Naive B cell (primary cell): Measurements from ENCODE around the gene REPIN1. TPM values are rescaled to one million over a fixed set of nuclear protein-coding genes. Genes with fewer than 3 reads are reported as not detected.

ENCODE experiments used
- ATAC-seq, 2 donors: fragments of 150-1000 bp; cut with Tn5 transposase; 2 replicates each; pipeline ENCODE4 v1.10.0; 2021; ENCODE audit warnings: low read depth in 2 of 2, mild to moderate bottlenecking in 2 of 2, moderate library complexity in 2 of 2
- DNase-seq: peaks from one replicate; pipeline ENCODE4 v3.0.0; 2022
- H3K27ac Mint-ChIP-seq, 6 donors: one replicate each; pipeline ENCODE4 v1.8.0; 2020 to 2022; ENCODE audit warnings: mild to moderate bottlenecking in 6 of 6, mixed read lengths in 6 of 6, moderate library complexity in 5 of 6, inconsistent platforms in 2 of 6
- H3K27me3 Mint-ChIP-seq, 3 donors: one replicate each; pipeline ENCODE4 v1.8.0; 2021 to 2022; ENCODE audit warnings: mixed read lengths in 3 of 3, mild to moderate bottlenecking in 1 of 3
- H3K36me3 Mint-ChIP-seq, 2 donors: one replicate each; pipeline ENCODE4 v1.8.0; 2020 to 2022; ENCODE audit warnings: mixed read lengths in 2 of 2, inconsistent platforms in 1 of 2, mild to moderate bottlenecking in 1 of 2
- H3K4me1 Mint-ChIP-seq, 3 donors: one replicate each; pipeline ENCODE4 v1.8.0; 2020 to 2022; ENCODE audit warnings: mixed read lengths in 3 of 3, inconsistent platforms in 1 of 3, mild to moderate bottlenecking in 1 of 3, moderate library complexity in 1 of 3
- H3K4me3 Mint-ChIP-seq, 8 donors: one replicate each; pipeline ENCODE4 v1.8.0; 2020 to 2022; ENCODE audit warnings: mild to moderate bottlenecking in 8 of 8, mixed read lengths in 8 of 8, moderate library complexity in 8 of 8, inconsistent platforms in 2 of 8
- H3K9me3 Mint-ChIP-seq, 7 donors: one replicate each; pipeline ENCODE4 v1.8.0; 2020 to 2022; ENCODE audit warnings: mixed read lengths in 7 of 7, mild to moderate bottlenecking in 5 of 7, inconsistent platforms in 2 of 7, moderate library complexity in 1 of 7
- polyA plus RNA-seq, 6 donors: library from polyadenylated mRNA; unstranded; fragments of 300-500 nt; fragmentation: Illumina TruSeq; gene quantifications; one replicate each; pipeline ENCODE4 v1.2.3, GENCODE V29; 2021; ENCODE audit warnings: low read depth in 6 of 6

REPIN1 gene
- polyA plus RNA-seq, 6 donors from 2014 or later: 46.3 to 115 (median 68.5) TPM

DNA sequence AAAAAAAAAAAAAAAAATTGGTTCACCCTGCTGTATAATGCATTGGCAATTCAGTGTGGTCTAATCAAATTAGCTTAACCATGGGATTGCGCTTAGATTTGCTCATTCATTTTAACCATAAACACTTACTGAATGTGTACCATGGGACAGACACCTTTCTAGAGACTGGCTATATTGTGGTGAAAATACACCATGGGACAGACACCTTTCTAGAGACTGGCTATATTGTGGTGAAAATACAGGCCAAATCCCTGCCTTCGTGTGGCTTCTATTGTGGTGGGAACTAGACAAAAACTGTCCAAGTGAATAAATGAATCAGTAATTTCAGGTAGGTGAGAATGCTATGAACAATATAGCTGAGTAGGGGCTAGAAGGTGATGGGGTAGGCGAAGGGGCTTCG lies 10.2 kb upstream of the REPIN1 start:
- Mint-ChIP-seq H3K4me1 (peaks cover 39 to 43% (median 40%) of the 10 kb centered on the region in 3 donors), H3K27ac (peak overlapping the region in 4 of 6 donors; percentile 24 to 98 (median 82)), H3K9me3 (no peaks in the 10 kb centered on the region), H3K36me3 (no peaks in the 10 kb centered on the region), H3K27me3 (no peaks in the 10 kb centered on the region), H3K4me3 (no peak overlapping the region)
- ATAC-seq (no peak), DNase-seq (no peak)

DNA sequence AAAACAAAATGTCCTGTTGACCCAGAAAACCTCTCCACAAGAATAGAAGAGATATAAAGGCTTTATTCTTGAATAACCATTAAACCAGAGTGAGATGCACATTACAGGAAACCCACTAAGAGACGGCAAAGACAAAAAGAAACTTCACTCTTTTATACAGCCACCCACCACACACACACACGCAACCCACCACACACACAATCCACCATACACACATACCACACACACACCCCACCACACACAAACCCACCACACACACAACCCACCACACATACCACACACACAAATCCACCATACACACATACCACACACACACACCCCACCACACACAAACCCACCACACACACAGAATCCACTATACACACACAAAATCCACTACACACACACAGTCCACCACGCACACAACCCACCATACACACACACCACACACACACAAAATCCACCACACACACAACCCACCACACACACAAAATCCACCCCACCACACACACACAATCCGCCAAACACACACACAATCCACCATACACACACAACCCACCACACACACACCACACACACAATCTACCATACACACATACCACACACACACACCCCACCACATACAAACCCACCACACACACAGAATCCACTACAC lies 9.5 kb upstream of the REPIN1 start:
- Mint-ChIP-seq H3K9me3 (no peaks in the 10 kb centered on the region), H3K27me3 (no peaks in the 10 kb centered on the region), H3K4me3 (no peak overlapping the region), H3K4me1 (peaks cover 45 to 50% (median 46%) of the 10 kb centered on the region in 3 donors), H3K36me3 (no peaks in the 10 kb centered on the region), H3K27ac (peak overlapping the region in 2 of 6 donors; percentile 88 to 98)
- ATAC-seq (no peak), DNase-seq (no peak)

DNA sequence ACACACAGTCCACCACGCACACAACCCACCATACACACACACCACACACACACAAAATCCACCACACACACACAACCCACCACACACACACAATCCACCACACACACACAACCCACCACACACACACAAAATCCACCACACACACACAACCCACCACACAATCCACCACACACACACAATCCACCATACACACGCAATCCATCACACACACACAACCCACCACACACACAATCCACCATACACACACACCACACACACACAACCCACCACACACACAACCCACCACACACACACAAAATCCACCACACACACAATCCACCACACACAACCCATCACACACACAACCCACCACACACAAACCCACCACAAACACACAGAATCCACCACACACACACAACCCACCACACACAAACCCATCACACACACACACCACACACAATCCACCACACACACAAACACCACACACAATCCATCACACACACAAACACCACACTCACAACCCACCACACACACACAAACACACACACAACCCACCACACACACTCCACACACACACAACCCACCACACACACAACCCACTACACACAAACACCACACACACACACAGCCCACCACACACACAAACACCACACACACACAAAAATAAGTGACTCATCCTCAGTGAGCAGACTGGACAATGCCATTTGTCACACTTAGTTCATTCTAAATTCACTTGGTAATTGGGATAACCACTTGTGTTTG lies 8.8 kb upstream of the REPIN1 start:
- no peak for ATAC-seq
- Mint-ChIP-seq H3K4me3 (no peak overlapping the region), H3K9me3 (no peaks in the 10 kb centered on the region)

DNA sequence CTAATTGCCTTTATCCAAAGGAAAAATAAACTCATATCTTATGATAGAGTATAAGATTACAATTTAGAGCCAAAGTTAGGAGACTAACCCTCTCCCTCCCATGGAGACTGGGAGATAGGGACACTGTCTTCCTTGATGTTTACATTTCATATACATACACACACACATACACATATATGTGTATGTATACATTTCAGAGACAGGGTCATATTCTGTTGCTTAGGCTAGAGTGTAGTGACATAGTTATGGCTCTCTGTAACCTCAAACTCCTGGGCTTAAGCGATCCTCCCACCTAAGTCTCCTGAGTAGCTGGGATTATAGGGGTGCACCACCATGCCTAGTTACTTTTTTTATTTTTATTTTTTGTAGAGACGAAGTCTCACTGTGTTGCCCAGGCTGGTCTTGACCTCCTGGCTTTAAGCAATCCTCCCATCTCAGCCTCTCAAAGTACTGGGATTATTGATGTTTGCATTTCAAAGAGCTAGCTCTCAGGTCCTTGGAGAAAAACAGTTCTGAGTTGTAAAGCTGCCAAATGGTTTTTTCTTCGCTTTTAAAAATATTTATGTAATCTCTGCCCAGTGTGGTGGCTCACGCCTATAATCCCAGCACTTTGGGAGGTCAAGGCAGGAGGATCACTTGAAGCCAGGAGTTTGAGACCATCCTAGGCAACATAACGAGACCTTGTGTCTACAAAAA lies 8.1 kb upstream of the REPIN1 start:
- no peak overlapping the region for H3K4me3 Mint-ChIP-seq
- H3K27me3 Mint-ChIP-seq: no peaks in the 10 kb centered on the region
- no peak for DNase-seq
- no peaks in the 10 kb centered on the region for H3K36me3 Mint-ChIP-seq
- ATAC-seq: no peak
- peaks cover 48 to 64% (median 56%) of the 10 kb centered on the region in 3 donors for H3K4me1 Mint-ChIP-seq
- peak overlapping the region in 4 of 6 donors; percentile 34 to 88 (median 82) for H3K27ac Mint-ChIP-seq
- H3K9me3 Mint-ChIP-seq: no peaks in the 10 kb centered on the region

More for the DNA sequence above, 8.8 kb upstream of the REPIN1 start:
- Mint-ChIP-seq H3K27ac (peak overlapping the region in 4 of 6 donors; percentile 79 to 98 (median 87)), H3K4me1 (peaks cover 47 to 56% (median 49%) of the 10 kb centered on the region in 3 donors), H3K27me3 (no peaks in the 10 kb centered on the region), H3K36me3 (no peaks in the 10 kb centered on the region)
- DNase-seq: no peak

DNA sequence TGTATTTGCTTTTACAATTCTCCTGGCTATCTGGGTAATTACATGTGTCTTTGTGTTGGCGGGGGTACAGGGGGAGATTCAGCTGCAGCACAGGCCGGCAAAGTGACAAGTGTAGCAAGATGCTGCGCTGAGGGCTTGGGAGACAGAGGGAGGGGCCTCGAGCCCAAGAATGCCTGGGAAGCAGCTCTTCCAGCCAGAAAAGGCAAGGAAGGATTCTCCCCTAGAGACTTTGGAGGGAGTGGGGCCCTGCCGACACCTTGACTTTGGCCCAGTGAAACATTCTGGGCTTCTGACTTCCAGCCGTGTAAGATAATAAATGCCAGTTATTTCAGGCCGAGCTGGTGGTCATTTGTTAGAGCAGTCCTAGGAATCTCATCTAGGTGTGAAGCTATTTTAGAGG lies 7.2 kb upstream of the REPIN1 start:
- DNase-seq: no peak
- H3K9me3 Mint-ChIP-seq: no peaks in the 10 kb centered on the region
- H3K36me3 Mint-ChIP-seq: no peaks in the 10 kb centered on the region
- no peak for ATAC-seq
- H3K4me3 Mint-ChIP-seq: peak overlapping the region in 1 of 8 donors; percentile 83
- peak overlapping the region in 4 of 6 donors; percentile 35 to 84 (median 50) for H3K27ac Mint-ChIP-seq
- peaks cover 54 to 70% (median 64%) of the 10 kb centered on the region in 3 donors for H3K4me1 Mint-ChIP-seq
- H3K27me3 Mint-ChIP-seq: no peaks in the 10 kb centered on the region

DNA sequence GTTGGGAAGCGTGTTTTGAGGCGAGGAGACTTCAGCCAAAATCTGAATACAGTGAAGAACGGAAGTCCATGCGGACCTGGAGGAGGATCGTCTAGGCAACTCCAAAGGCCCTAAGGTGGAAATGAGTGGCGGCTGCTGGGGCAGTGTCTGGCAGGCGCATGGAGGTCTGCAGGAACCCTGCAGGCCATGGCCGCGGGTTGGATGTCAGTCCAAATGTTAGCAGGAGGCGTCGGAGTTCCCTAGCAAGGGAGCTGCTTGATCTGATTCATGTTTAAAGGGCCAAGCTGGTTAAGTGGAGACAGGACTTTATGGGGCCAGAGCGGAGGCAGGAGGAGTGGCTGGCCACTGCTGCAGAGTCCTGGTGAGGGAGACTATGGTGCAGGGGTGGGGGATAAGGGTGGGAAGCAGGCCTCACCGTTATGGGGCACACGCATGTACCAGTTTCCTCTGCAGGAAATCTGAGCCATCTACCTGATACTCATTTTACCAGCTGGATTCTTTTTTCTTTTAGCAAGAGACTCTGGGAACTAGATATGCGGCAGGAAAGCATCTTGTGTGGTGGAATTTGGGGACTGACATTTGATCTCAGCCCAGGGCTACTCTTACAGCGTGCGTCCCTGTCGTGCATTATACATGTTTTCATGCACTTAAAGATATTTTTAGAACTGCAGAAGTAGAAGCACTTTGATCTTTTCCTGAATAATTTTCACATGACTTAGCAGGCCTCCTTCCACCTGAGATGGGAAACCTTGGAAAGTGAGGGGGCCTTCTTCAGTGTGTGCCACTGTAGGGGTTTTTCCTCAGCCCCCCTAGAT lies 6.6 kb upstream of the REPIN1 start:
- Mint-ChIP-seq H3K27me3 (no peaks in the 10 kb centered on the region), H3K36me3 (no peaks in the 10 kb centered on the region), H3K4me1 (peaks cover 52 to 71% (median 67%) of the 10 kb centered on the region in 3 donors), H3K4me3 (peak overlapping the region in 4 of 8 donors; percentile 30 to 83 (median 56)), H3K9me3 (no peaks in the 10 kb centered on the region), H3K27ac (peak overlapping the region in 5 of 6 donors; percentile 35 to 84 (median 56))
- DNase-seq (no peak), ATAC-seq (no peak)

DNA sequence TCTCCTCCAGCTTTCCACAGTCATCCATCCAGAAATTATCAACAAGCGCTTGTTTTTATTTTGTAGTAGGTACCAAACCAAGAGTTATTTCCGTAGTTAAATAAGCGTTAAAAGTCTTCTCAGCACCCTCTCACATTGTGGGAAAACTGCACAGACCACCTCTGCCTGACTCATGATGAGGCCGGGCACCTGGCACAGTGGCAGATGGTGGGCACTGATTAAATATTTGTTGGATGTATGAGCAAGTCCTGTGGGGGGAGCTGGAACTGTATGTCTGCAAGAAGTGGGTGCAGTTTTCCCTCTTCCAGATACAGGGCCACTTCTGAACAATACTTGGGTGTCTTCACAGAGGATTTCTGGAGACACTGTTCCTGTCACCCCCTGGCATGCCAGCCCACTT lies 5.3 kb upstream of the REPIN1 start:
- Mint-ChIP-seq H3K4me3 (peak overlapping the region in 2 of 8 donors; percentile 57 to 77), H3K27me3 (no peaks in the 10 kb centered on the region), H3K27ac (peak overlapping the region in 5 of 6 donors; percentile 44 to 100 (median 100)), H3K9me3 (no peaks in the 10 kb centered on the region), H3K4me1 (peaks cover 46 to 70% (median 68%) of the 10 kb centered on the region in 3 donors), H3K36me3 (no peaks in the 10 kb centered on the region)
- ATAC-seq: no peak
- DNase-seq: no peak

DNA sequence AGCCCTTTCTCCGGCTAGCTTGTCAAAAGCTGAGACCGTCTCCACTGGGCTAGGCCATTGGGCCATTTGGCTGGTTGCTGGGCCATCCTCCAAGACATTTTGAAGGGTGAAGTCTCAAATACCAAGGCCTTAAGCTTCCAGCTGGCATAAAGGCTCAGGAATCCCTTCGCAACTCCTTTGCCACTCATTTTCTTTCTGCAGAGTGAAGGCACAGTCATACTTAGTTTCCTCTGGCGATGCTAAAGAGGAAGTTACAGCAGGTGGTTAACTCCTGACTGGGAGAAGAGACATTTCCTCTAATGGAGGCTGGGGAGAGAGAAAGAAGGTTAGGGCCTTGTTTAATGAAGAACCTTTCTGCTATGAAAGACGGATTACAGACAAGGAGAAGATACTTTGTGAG lies 4.8 kb upstream of the REPIN1 start:
- Mint-ChIP-seq H3K4me1 (peaks cover 45 to 70% (median 68%) of the 10 kb centered on the region in 3 donors), H3K27ac (peak overlapping the region; percentile 75 to 100 (median 100)), H3K36me3 (no peaks in the 10 kb centered on the region), H3K4me3 (peak overlapping the region in 7 of 8 donors; percentile 29 to 79 (median 53)), H3K9me3 (no peaks in the 10 kb centered on the region), H3K27me3 (no peaks in the 10 kb centered on the region)
- DNase-seq (peak; percentile 62), ATAC-seq (peak; percentile 13 to 16)

DNA sequence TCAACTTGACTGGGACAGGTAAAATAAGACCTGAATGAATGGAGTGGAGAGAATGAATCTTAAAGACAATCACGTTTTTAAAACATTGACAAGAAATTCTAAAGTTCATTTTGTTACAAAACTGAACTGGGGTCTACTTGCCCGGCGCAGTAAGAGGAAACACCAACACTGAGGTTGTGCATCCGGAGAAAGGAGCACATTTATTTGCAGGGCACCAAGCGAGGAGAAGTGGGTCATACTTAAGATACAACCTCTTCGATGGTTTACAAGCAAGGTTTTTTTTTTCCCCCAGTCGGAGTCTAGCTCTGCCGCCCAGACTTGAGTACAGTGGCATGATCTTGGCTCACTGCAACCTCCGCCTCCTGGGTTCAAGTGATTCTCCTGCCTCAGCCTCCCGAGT lies 3.4 kb upstream of the REPIN1 start:
- H3K36me3 Mint-ChIP-seq: no peaks in the 10 kb centered on the region
- H3K27me3 Mint-ChIP-seq: no peaks in the 10 kb centered on the region
- H3K4me3 Mint-ChIP-seq: peak overlapping the region in 5 of 8 donors; percentile 62 to 90 (median 82)
- ATAC-seq (no peak), DNase-seq (no peak)
- peaks cover 39 to 80% (median 73%) of the 10 kb centered on the region in 3 donors for H3K4me1 Mint-ChIP-seq
- H3K27ac Mint-ChIP-seq: peak overlapping the region; percentile 100
- no peaks in the 10 kb centered on the region for H3K9me3 Mint-ChIP-seq

DNA sequence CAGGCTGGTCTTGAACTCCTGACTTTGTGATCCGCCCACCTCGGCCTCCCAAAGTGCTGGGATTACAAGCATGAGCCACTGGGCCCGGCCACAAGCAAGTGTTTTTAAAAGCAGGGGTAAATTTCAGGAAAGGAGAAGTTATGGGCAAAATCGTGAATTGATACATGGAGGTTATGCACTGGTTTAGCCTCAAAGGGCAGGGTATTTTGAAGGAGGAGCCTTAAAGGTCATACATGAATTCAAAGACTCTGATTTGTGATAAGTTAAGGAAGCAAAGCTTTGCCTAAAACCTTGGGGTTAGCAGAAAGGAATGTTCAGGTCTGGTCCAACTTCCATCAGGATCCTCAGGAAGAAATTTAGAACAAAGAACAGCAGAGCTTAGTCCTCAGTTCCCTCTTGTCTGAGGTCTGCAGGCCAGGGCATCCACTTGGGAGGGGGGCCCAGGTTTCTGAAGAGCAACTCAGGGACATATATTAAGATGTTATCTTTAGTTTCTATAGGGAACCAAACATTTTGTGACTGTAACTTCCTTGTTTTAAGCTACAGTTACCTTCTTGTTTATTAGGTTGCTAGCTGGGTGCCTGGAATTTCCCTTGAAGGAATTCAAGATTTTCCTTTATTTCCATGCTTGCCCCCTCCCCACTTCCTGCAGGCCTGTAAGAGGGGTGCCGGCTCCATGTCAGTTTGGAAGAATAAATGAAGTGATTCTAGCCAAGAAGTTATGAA lies 2.8 kb upstream of the REPIN1 start:
- Mint-ChIP-seq H3K9me3 (no peaks in the 10 kb centered on the region), H3K27me3 (no peaks in the 10 kb centered on the region), H3K27ac (peak overlapping the region; percentile 100), H3K4me3 (peak overlapping the region; percentile 62 to 90 (median 82)), H3K4me1 (peaks cover 43 to 85% (median 78%) of the 10 kb centered on the region in 3 donors), H3K36me3 (no peaks in the 10 kb centered on the region)
- ATAC-seq (peak; percentile 53 to 57), DNase-seq (peak; percentile 82)

DNA sequence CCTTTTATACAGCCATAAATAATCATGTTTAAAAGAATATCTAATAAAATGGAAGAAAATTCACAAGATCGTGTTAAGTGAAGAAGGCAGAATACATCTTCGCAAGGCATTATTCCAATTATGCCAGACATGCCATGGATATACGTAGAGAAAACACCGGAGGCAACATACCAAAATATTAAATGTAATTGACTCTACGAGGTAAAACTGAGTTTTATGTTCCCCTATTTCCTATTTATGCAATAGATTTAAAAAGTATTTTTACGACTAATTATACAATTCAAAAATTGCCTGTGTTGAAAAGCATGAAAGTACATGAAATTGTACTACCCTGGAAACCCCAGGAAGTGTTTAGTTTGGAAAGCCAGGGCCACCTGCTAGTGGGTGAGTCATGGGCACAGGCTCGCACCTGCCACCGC lies 936 bp upstream of the REPIN1 start:
- Mint-ChIP-seq H3K4me1 (peaks cover 32 to 72% (median 64%) of the 10 kb centered on the region in 3 donors), H3K27me3 (no peaks in the 10 kb centered on the region), H3K27ac (peak overlapping the region; percentile 98 to 100 (median 100)), H3K9me3 (no peaks in the 10 kb centered on the region), H3K4me3 (peak overlapping the region; percentile 85 to 99 (median 92)), H3K36me3 (no peaks in the 10 kb centered on the region)
- DNase-seq (no peak), ATAC-seq (no peak)
